ENCODE results near the gene MR1.

The MR1 gene

DNA sequence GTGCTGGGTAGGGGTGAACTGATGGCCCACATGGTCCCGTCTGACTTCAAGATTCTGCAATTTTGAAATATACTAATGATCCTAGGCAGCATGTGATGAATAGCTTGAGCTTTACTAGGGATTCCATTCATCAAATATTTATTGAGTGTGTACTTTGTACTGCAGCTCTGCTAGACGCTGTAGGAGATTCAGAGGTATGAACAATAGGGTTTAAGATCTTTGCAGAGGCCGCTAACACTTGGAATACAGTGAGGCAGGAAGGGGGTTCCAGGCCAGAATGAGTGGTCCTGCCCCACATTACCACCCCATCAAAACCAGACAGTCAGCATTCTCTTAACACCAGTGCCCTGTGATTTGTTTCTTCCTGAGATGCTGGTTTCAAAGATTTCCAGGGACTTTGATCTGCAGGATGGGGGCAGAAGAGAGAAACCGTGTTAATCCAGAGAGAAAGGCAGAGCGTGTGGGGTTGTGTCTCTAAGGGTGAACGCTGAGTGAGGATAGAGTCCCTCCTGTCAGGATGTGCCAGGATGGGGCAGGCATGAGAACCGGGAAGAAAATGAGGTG lies 74.6 kb downstream of the MR1 start:
- DNase-seq (ENCODE audit: low read depth) = no peak

DNA sequence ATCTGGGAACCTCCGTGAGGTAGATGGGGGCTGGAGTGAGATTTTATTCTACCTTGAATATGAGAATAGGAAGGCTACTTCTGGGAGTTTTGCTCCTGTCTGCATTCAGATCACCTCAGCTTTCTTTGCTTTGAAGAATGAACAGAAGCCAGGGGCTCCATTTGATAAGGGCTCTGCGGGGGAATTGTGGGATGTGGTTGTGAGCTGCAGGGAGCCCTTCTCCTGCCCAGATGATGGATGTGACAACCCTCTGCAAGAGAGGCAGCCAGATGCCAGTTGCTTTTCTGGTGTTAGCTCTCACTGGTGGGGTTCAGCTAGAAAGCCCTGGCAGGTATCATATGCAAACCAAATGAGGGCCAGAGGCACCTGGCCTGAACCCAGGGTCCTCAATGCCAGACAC lies 76.2 kb downstream of the MR1 start:
- no peak for DNase-seq (ENCODE audit: low read depth)
